Measurements from ENCODE around the gene ARMC5.

The ARMC5 gene

DNA sequence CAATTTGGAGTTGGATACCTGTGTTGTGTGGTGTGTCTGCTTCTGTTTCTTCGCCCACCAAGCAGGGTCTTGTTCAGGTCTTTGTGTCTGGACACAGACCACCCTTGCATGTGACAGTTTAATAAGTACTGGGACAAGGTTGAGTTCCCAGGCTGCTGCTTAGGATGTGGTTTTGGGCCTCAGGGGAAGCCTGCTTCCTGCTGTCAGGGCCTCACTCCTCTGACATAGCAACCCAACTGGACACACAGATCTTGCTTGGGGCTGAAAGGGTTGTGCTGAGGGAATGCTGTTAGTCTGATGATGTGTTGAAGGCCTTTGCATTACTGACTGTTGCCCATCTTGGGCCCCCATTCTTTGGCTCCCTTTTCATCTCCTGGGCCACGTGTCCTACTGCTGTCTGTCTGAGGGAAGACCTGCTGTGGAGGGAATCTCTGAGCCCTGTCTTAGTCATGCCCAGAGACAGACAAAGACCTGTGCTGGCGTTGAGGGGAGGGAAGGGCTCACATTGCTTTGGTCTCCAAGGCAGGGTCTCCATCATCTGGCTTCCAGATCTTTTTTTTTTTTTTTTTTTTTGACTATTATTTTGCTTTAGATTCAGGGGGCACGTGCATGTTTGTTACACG, 8.0 kb downstream of the ARMC5 start:
- Histone ChIP-seq H3K27ac (ENCODE audit: low read length) (peak overlapping the region; percentile 99), H3K4me1 (ENCODE audit: insufficient read depth, low read length) (peaks cover 30% of the 10 kb centered on the region)
- DNase-seq, result peak; percentile 82

DNA sequence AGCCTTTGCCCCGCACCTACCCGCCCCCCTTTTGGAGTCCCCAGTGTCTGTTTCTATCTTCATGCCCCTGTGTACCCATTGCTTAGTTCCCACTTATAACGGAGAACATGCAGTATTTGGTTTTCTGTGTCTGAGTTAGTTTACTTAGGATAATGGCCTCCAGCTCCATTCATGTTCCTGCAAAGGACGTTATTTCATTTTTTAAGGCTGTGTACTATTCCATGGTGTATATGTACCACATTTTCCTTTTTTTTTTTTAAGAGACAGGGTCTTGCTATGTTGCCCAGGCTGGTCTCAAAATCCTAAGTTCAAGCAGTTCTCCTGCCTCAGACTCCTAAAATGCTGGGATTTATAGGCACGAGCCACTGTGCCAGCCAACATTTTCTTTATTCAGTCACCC, 8.6 kb downstream of the ARMC5 start:
- Histone ChIP-seq H3K36me3 (ENCODE audit: insufficient read depth, low read length) (peaks cover 23% of the 10 kb centered on the region), H3K9me3 (ENCODE audit: insufficient read depth, low read length, severe bottlenecking) (no peaks in the 10 kb centered on the region), H4K20me1 (ENCODE audit: insufficient read depth, low read length) (no peaks in the 10 kb centered on the region), H3K9ac (ENCODE audit: low read depth, low read length) (peak overlapping the region; percentile 54), H3K27me3 (ENCODE audit: insufficient read depth, low read length, poor library complexity) (no peaks in the 10 kb centered on the region), H3K4me3 (ENCODE audit: low read depth in 1 of 2, low read length in 2 of 2) (no peak overlapping the region), H3K4me1 (ENCODE audit: insufficient read depth, low read length) (peaks cover 30% of the 10 kb centered on the region), H3K4me2 (ENCODE audit: insufficient read depth, low read length) (peak overlapping the region; percentile 27; the same call in 1 of the 2 replicates), H3K79me2 (ENCODE audit: insufficient read depth, low read length) (no peaks in the 10 kb centered on the region), H3K27ac (ENCODE audit: low read length) (peak overlapping the region; percentile 99), H2AFZ (ENCODE audit: low read depth, low read length) (0 out of 2 replicates have a peak overlapping the region, but pooled peaks have one; percentile 2)
- ATAC-seq (ENCODE audit: insufficient read depth, low read depth), result no peak
- DNase-seq, result no peak
- TF ChIP-seq, protein P1, sequence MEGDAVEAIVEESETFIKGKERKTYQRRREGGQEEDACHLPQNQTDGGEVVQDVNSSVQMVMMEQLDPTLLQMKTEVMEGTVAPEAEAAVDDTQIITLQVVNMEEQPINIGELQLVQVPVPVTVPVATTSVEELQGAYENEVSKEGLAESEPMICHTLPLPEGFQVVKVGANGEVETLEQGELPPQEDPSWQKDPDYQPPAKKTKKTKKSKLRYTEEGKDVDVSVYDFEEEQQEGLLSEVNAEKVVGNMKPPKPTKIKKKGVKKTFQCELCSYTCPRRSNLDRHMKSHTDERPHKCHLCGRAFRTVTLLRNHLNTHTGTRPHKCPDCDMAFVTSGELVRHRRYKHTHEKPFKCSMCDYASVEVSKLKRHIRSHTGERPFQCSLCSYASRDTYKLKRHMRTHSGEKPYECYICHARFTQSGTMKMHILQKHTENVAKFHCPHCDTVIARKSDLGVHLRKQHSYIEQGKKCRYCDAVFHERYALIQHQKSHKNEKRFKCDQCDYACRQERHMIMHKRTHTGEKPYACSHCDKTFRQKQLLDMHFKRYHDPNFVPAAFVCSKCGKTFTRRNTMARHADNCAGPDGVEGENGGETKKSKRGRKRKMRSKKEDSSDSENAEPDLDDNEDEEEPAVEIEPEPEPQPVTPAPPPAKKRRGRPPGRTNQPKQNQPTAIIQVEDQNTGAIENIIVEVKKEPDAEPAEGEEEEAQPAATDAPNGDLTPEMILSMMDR (IDR thresholded peaks at IDR 0.05; ENCODE audit: borderline replicate concordance, extremely low read depth, low read length, poor library complexity, severe bottlenecking), result no peak

More for the DNA sequence above, 8.0 kb downstream of the ARMC5 start:
- peak; percentile 94 for ATAC-seq (ENCODE audit: insufficient read depth, low read depth)
- Histone ChIP-seq H2AFZ (ENCODE audit: low read depth, low read length) (peak overlapping the region; percentile 2; the same call in 1 of the 2 replicates), H3K79me2 (ENCODE audit: insufficient read depth, low read length) (no peaks in the 10 kb centered on the region), H3K27me3 (ENCODE audit: insufficient read depth, low read length, poor library complexity) (no peaks in the 10 kb centered on the region), H3K4me3 (ENCODE audit: low read depth in 1 of 2, low read length in 2 of 2) (no peak overlapping the region), H3K9me3 (ENCODE audit: insufficient read depth, low read length, severe bottlenecking) (no peaks in the 10 kb centered on the region), H3K9ac (ENCODE audit: low read depth, low read length) (peak overlapping the region; percentile 54), H3K4me2 (ENCODE audit: insufficient read depth, low read length) (peak overlapping the region; percentile 27; the same call in 1 of the 2 replicates), H3K36me3 (ENCODE audit: insufficient read depth, low read length) (peaks cover 28% of the 10 kb centered on the region), H4K20me1 (ENCODE audit: insufficient read depth, low read length) (no peaks in the 10 kb centered on the region)
- no peak for TF ChIP-seq EZH2 (IDR thresholded peaks at IDR 0.05; ENCODE audit: borderline replicate concordance, low read depth, low read length, severe bottlenecking)
- TF ChIP-seq, protein P1 (IDR thresholded peaks at IDR 0.05; ENCODE audit: borderline replicate concordance, extremely low read depth, low read length, poor library complexity, severe bottlenecking), result no peak

DNA sequence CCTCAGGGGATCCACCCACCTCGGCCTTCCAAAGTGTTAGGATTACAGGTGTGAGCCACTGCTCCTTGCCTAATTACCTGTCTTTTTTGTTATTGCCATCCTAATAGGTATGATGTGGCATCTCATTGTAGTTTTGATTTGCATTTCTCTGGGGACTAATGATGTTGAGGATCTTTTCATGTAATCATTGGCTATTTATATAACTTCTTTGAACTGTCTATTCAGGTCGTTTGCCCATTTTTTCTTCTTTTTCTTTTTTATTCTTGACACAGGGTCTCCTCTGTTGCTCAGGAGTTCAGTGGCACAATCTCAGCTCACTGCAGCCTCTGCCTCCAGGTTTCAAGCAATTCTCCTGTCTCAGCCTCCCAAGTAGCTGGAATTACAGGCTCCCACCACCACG, 11.3 kb downstream of the ARMC5 start:
- Histone ChIP-seq H3K4me2 (ENCODE audit: insufficient read depth, low read length) (no peak overlapping the region), H3K9me3 (ENCODE audit: insufficient read depth, low read length, severe bottlenecking) (no peaks in the 10 kb centered on the region), H4K20me1 (ENCODE audit: insufficient read depth, low read length) (no peaks in the 10 kb centered on the region), H3K79me2 (ENCODE audit: insufficient read depth, low read length) (no peaks in the 10 kb centered on the region), H3K27me3 (ENCODE audit: insufficient read depth, low read length, poor library complexity) (no peaks in the 10 kb centered on the region), H3K9ac (ENCODE audit: low read depth, low read length) (no peak overlapping the region), H3K36me3 (ENCODE audit: insufficient read depth, low read length) (peaks cover 10% of the 10 kb centered on the region; the same call in 1 of the 2 replicates), H3K4me3 (ENCODE audit: low read depth in 1 of 2, low read length in 2 of 2) (no peak overlapping the region), H3K4me1 (ENCODE audit: insufficient read depth, low read length) (peaks cover 30% of the 10 kb centered on the region), H3K27ac (ENCODE audit: low read length) (no peak overlapping the region), H2AFZ (ENCODE audit: low read depth, low read length) (no peak overlapping the region)
- TF ChIP-seq, protein P1 (IDR thresholded peaks at IDR 0.05; ENCODE audit: borderline replicate concordance, extremely low read depth, low read length, poor library complexity, severe bottlenecking), result no peak
- no peak for TF ChIP-seq EZH2 (IDR thresholded peaks at IDR 0.05; ENCODE audit: borderline replicate concordance, low read depth, low read length, severe bottlenecking)
- no peak for DNase-seq
- ATAC-seq (ENCODE audit: insufficient read depth, low read depth), result no peak
